ENCODE measurements around the gene GPR78.

DNA sequence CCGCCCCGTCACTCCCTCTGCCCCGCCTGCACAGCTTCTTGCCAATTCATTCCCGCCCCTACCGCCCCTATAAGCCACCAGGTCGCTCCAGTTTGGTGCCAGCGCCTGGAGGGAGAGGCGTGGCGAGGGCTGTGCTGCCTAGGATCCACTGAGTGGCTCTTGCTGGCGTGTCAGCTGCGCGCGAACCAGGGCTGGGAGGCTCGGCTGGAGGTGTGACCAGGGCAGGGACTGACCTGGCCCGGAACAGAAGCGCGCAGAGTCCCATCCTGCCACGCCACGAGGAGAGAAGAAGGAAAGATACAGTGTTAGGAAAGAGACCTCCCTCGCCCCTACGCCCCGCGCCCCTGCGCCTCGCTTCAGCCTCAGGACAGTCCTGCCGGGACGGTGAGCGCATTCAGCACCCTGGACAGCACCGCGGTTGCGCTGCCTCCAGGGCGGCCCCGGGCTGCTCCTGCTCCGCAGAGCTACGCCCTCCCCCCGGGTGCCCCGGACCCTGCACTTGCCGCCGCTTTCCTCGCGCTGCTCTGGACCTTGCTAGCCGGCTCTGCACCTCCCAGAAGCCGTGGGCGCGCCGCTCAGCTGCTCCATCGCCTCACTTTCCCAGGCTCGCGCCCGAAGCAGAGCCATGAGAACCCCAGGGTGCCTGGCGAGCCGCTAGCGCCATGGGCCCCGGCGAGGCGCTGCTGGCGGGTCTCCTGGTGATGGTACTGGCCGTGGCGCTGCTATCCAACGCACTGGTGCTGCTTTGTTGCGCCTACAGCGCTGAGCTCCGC is at the start of gene GPR78:
- TF ChIP-seq, protein P1, sequence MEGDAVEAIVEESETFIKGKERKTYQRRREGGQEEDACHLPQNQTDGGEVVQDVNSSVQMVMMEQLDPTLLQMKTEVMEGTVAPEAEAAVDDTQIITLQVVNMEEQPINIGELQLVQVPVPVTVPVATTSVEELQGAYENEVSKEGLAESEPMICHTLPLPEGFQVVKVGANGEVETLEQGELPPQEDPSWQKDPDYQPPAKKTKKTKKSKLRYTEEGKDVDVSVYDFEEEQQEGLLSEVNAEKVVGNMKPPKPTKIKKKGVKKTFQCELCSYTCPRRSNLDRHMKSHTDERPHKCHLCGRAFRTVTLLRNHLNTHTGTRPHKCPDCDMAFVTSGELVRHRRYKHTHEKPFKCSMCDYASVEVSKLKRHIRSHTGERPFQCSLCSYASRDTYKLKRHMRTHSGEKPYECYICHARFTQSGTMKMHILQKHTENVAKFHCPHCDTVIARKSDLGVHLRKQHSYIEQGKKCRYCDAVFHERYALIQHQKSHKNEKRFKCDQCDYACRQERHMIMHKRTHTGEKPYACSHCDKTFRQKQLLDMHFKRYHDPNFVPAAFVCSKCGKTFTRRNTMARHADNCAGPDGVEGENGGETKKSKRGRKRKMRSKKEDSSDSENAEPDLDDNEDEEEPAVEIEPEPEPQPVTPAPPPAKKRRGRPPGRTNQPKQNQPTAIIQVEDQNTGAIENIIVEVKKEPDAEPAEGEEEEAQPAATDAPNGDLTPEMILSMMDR (IDR thresholded peaks at IDR 0.05): no peak
- no peak for TF ChIP-seq POLR2A (IDR thresholded peaks at IDR 0.05)
